Motor neuron (in vitro differentiated cells): ENCODE results near the gene FAM78A. TPM values are rescaled to one million over a fixed set of nuclear protein-coding genes. Genes with fewer than 3 reads are reported as not detected.
A peak's percentile ranks its signal among the peaks of the same experiment; 100 is the strongest.

Experiments
- ATAC-seq, 8 experiments: fragments of 200-7000 bp; cut with Tn5 transposase; replicated peaks in 6 of 8; 2 replicates each; pipeline ENCODE4 v1.8.0; 2021; ENCODE audit warnings: mild to moderate bottlenecking in 8 of 8, moderate library complexity in 8 of 8
- H3K27ac ChIP-seq, 2 donors: fragments of 250-450 bp; sonication (Bioruptor Pico); 2 replicates each; pipeline ENCODE4 v1.9.0; 2021; ENCODE audit warnings: antibody characterized with exemption in 2 of 2, mild to moderate bottlenecking in 2 of 2, moderate library complexity in 1 of 2
- H3K4me1 ChIP-seq, 2 donors: fragments of 250-450 bp; sonication (Bioruptor Pico); replicated peaks in 1 of 2; 2 replicates each; pipeline ENCODE4 v1.6.1; 2021; ENCODE audit warnings: antibody characterized with exemption in 2 of 2, mild to moderate bottlenecking in 2 of 2, moderate library complexity in 1 of 2
- H3K4me3 ChIP-seq, 5 donors: fragments of 250-450 bp; sonication (Bioruptor Pico); 2 replicates each; pipeline ENCODE4 v1.9.0; 2021; ENCODE audit warnings: antibody characterized with exemption in 5 of 5, mild to moderate bottlenecking in 5 of 5, moderate library complexity in 4 of 5
- WGBS, 10 experiments: fragments of 450-650 bp; shearing (Covaris generic); methylation state at CpG; one replicate each; pipeline ENCODE4 v1.0.0; 2022; 5-methylcytosine and 5-hydroxymethylcytosine counted together
- in situ Hi-C, 9 experiments: fragments of 400-800 bp; cut with MboI; loops; one replicate each; pipeline ENCODE4 v1.15.0; 2021; ENCODE audit warnings: low sequenced_read_pairs in 9 of 9, low pct_unique_long_range_greater_than_20kb in 2 of 9; ENCODE audit not compliant: unreplicated experiment in 9 of 9
- total RNA-seq, 8 experiments: library from RNA; unstranded; fragments of 300-600 nt; gene quantifications; 2 replicates each; pipeline versions ENCODE4 v1.2.3 to v1.2.4, GENCODE V29; 2022

The FAM78A gene
- total RNA-seq, 8 experiments from 2014 or later: 0.50 to 1.5 (median 0.88) TPM

DNA sequence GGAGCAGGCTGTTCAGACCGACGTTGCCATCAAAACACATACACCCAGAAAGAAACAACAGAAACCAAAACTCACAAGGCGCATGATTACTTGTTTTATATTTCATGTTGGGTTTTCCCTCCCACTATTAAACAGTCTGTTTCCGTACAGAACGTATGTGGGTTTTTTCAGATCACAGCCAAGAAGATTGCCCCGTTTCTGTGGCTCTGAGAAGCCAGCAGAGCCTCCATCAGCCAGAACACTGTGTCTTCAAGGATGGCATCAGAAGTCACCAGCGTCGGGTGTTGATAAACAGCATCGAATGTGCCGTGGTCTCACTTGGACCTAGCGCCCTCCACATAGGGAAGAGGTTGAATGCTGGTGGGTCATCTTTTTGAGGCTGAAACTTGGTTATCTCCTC, 42.8 kb downstream of the FAM78A start:
- ATAC-seq: no peak
- Histone ChIP-seq H3K4me1 (peaks cover 9% of the 10 kb centered on the region in 2 donors), H3K27ac (peak overlapping the region in 1 of 2 donors; percentile 27), H3K4me3 (no peak overlapping the region)
- 90 to 100% (median 96%) methylated on average over 1 to 11 of the region's 11 CpGs; no CpG with 5 or more reads in 2 of the 10 experiments for WGBS, 10 experiments
- in situ Hi-C loops: no loop called here

DNA sequence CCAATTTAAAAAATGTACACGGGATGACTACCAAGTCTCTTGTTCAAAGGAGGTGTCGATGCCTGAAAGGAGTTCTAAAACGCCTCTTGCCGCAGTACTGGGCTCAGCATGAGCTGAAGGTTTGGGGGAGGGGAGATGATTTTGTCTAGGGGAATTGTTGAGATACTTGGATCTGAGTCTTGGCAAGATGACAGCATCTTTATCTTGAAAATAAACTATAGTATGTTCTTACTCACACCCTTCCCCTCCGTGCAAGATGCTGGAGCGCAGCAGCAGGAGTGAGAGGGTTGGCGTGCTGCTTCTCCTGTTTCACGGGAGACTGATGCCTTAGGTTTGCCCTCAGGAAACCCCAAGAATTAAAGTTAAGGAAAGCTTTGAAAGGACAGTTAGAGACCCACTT, 47.3 kb downstream of the FAM78A start:
- in situ Hi-C loops: no loop called here
- WGBS, 10 experiments: 76 to 100% (median 94%) methylated on average over 1 to 6 of the region's 8 CpGs; no CpG with 5 or more reads in 2 of the 10 experiments
- H3K27ac ChIP-seq: no peak overlapping the region
- peaks cover 0 to 2% of the 10 kb centered on the region in 2 donors for H3K4me1 ChIP-seq
- H3K4me3 ChIP-seq: no peak overlapping the region
- no peak for ATAC-seq

GRCh38 chr9:131227959-131228460, 48.3 kb downstream of the FAM78A start:
- no peak overlapping the region for H3K4me3 ChIP-seq
- H3K4me1 ChIP-seq: peaks cover 0 to 2% of the 10 kb centered on the region in 2 donors
- peak in 2 of 8 experiments; percentile 76 to 78 for ATAC-seq
- WGBS, 10 experiments: 68 to 100% (median 79%) methylated on average over 1 to 7 of the region's 9 CpGs; no CpG with 5 or more reads in 1 of the 10 experiments
- H3K27ac ChIP-seq: peak overlapping the region in 1 of 2 donors; percentile 51
- in situ Hi-C loops: no loop called here

- in situ Hi-C loops: no loop called here
- 34 to 80% (median 66%) methylated on average over 1 to 5 of the region's 9 CpGs; no CpG with 5 or more reads in 1 of the 10 experiments for WGBS, 10 experiments
- Histone ChIP-seq H3K4me3 (no peak overlapping the region), H3K27ac (no peak overlapping the region), H3K4me1 (peaks cover 0 to 2% of the 10 kb centered on the region in 2 donors)
- peak in 3 of 8 experiments; percentile 56 to 66 (median 64) for ATAC-seq
Measured at GRCh38 chr9:131227112-131227958, 49.0 kb downstream of the FAM78A start.

DNA sequence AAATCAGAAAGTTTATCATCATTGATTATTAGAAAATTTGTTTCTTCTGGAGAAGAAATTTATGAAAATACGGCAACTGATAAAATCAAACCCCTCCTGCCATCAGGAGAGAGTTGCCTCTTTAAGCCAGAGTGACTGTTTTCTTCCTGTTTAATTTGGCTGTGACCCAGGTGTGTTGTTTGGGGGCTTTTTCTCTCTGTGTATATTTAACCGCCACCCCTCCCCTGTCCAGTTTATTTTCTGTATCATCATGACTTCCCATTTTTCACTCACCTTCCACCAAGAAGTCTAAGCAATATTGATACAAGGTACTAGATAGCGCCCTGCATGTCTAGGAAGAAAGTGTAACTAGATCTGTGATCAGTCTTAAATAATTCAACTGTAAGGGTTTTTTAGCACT, 50.1 kb downstream of the FAM78A start:
- H3K4me1 ChIP-seq: peaks cover 0 to 2% of the 10 kb centered on the region in 2 donors
- ATAC-seq: no peak
- 94 to 100% (median 98%) methylated on average over 2 to 3 of the region's 3 CpGs; no CpG with 5 or more reads in 2 of the 10 experiments for WGBS, 10 experiments
- no peak overlapping the region for H3K4me3 ChIP-seq
- in situ Hi-C loops: no loop called here
- peak overlapping the region in 1 of 2 donors; percentile 7 for H3K27ac ChIP-seq

- 90 to 100% (median 100%) methylated on average over 1 to 5 of the region's 6 CpGs; no CpG with 5 or more reads in 2 of the 10 experiments for WGBS, 10 experiments
- peak overlapping the region in 1 of 2 donors; percentile 14 for H3K27ac ChIP-seq
Measured at GRCh38 chr9:131222460-131222859, 53.9 kb downstream of the FAM78A start.

DNA sequence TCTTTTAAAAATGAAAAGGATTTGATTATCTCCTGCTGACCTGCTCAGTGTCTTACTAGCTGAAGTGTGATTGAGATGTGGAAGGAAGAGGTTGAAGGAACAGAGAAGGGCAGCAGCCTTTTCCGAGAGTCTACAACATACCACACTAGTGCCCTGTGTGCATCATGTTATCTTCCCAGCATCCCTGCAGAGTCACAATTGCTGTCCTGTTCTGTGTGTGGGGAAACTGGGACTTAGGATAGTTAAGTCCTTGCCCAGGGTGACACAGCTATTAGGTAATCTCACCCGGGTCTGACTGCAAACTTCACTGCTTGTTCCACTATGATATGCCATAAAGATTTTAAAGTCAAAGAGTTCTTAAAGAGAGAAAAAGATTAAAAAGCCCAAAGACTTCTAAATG, 55.8 kb downstream of the FAM78A start:
- ATAC-seq: no peak
- H3K4me1 ChIP-seq: no peaks in the 10 kb centered on the region
- no peak overlapping the region for H3K4me3 ChIP-seq
- in situ Hi-C loops: no loop called here
- H3K27ac ChIP-seq: no peak overlapping the region
- 0 to 100% (median 81%) methylated on average over 1 to 2 of the region's 2 CpGs; no CpG with 5 or more reads in 5 of the 10 experiments for WGBS, 10 experiments

More at GRCh38 chr9:131222460-131222859, 53.9 kb downstream of the FAM78A start:
- no peak for ATAC-seq
- in situ Hi-C loops: no loop called here
- Histone ChIP-seq H3K4me3 (no peak overlapping the region), H3K4me1 (no peaks in the 10 kb centered on the region)

- Histone ChIP-seq H3K27ac (peak overlapping the region in 1 of 2 donors; percentile 49), H3K4me1 (peaks cover 0 to 7% of the 10 kb centered on the region in 2 donors), H3K4me3 (no peak overlapping the region)
- 30 to 71% (median 60%) methylated on average over 1 to 2 of the region's 5 CpGs; no CpG with 5 or more reads in 5 of the 10 experiments for WGBS, 10 experiments
- in situ Hi-C loops: no loop called here
- no peak for ATAC-seq
Measured at GRCh38 chr9:131218370-131218769, 57.9 kb downstream of the FAM78A start.

DNA sequence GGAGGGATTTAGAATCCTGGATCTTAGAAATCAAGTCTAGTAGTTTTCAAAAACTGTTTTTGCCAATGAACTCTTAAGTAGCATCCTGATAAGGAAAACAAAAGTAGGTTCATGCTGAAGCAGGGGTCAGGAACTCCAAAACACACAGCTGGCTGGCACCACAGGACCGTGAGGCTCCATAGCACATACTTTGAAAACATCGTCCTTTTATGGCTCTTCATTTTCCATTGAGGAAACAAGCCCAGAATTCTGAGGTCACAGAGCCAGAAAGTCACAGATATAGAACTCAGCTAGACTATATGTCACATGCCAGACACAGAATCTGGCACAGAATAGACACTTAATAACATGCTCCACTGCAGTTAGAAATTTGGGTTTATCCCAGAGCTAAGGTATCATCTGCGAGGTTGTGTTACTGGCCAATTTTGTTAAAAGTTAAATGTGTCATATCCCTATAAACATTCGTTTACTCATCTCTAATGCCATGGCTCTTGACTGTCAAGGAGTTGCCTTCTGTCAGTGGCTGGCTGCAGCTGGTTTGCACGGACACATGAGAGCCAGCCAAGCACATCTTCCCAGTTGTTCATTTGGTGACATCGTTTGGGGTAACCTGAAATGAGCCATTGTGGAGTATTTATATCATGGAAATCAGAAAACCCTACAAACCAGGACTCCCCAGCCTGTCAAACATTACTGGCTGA, 58.8 kb downstream of the FAM78A start:
- Histone ChIP-seq H3K4me1 (peaks cover 0 to 7% of the 10 kb centered on the region in 2 donors), H3K27ac (no peak overlapping the region), H3K4me3 (no peak overlapping the region)
- WGBS, 10 experiments: 17 to 94% (median 86%) methylated on average over 1 to 5 of the region's 6 CpGs; no CpG with 5 or more reads in 1 of the 10 experiments
- ATAC-seq: peak in 1 of 8 experiments; percentile 28
- in situ Hi-C loops: no loop called here

- peak overlapping the region in 1 of 2 donors; percentile 63 for H3K27ac ChIP-seq
- H3K4me1 ChIP-seq: peaks cover 0 to 7% of the 10 kb centered on the region in 2 donors
- no peak overlapping the region for H3K4me3 ChIP-seq
- in situ Hi-C loops: no loop called here
- no peak for ATAC-seq
- WGBS, 10 experiments: 100% methylated on average over 1 of the region's 4 CpGs; no CpG with 5 or more reads in 8 of the 10 experiments
Measured at GRCh38 chr9:131216806-131217205, 59.5 kb downstream of the FAM78A start.

DNA sequence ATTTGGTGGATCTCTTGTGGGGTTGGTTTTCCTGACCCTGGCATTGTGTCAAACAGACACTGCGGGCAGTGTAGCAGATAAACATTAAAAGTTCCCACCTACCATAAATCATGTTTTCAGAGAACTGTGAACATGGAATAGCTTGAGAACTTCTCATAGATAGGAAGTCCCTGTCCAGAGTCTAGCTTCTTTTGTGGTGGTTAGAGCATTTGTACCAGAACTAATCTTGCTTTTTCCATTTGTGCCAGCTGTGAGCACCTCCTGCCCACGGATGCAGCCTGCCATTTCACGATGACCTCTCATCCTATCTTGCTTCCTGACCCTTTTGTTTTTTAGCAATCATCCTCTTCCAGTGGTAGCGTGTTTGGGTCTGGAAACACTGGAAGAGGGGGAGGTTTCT, 61.4 kb downstream of the FAM78A start:
- H3K27ac ChIP-seq: no peak overlapping the region
- in situ Hi-C loops: no loop called here
- peaks cover 0 to 7% of the 10 kb centered on the region in 2 donors for H3K4me1 ChIP-seq
- H3K4me3 ChIP-seq: no peak overlapping the region
- WGBS, 10 experiments: 40 to 94% (median 83%) methylated on average over 1 to 4 of the region's 4 CpGs; no CpG with 5 or more reads in 1 of the 10 experiments
- ATAC-seq: peak in 3 of 8 experiments; percentile 35 to 47 (median 39)

DNA sequence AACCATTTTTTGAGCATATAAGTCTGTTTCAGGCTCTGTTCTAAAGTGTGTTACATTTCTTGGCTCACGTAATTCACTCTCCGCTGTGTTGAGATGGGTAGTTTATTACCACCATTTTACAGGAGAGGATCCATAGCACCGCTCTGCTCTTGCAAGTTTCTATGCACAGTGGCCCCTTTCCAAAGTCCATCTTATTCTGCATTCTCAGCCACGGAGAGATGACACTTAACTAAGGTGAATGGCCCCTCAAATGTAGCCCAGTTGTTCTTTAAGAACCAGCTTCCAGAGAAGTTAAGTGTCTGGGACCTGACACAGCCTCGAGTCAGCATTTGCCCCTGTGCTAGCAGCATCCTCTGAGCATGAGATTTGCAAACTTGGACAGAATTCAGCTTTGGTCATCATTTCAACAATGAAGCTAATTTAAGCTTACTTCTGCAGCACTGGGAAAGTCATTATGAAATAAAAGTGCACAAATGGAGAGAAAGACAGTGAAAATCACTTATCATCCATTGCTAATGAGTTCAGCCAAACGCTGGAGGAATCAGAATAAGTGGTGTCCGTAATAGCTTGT, 61.9 kb downstream of the FAM78A start:
- H3K27ac ChIP-seq: no peak overlapping the region
- in situ Hi-C loops: no loop called here
- ATAC-seq: peak in 2 of 8 experiments; percentile 22 to 30
- 79 to 100% (median 83%) methylated on average over 1 to 7 of the region's 7 CpGs for WGBS, 10 experiments
- no peak overlapping the region for H3K4me3 ChIP-seq
- peaks cover 0 to 7% of the 10 kb centered on the region in 2 donors for H3K4me1 ChIP-seq
